HG03442 (cell line): ENCODE measurements around the gene TNNI3K.
"Not testable (repeated sequence)": the region's sequence is repeated elsewhere in the genome, so short reads cannot be mapped to it uniquely, and the experiment has no call there.

Source experiments
- ATAC-seq: cut with Tn5 transposase; IDR thresholded peaks from one replicate; pipeline ENCODE4 v1.9.1; 2021; ENCODE audit warnings: mild to moderate bottlenecking, moderate library complexity; ENCODE audit not compliant: unreplicated experiment

Gene TNNI3K

GRCh38 chr1:74235153-74235552, at the start of gene TNNI3K:
Gene TNNI3K, plus strand, starts transcription at chr1:74235387. Its CDS starts 65 bp downstream, at chr1:74235452.
- ATAC-seq: no peak

- ATAC-seq: no peak
Measured at GRCh38 chr1:74193908-74194307, 41.3 kb upstream of the TNNI3K start.

- ATAC-seq: no peak
Measured at GRCh38 chr1:74195339-74195738, 39.8 kb upstream of the TNNI3K start.

GRCh38 chr1:74197255-74197654, 37.9 kb upstream of the TNNI3K start:
- peak; percentile 21 for ATAC-seq

GRCh38 chr1:74197657-74198552, 37.3 kb upstream of the TNNI3K start, which contains the start of the genes FPGT and LRRIQ3:
Gene FPGT, plus strand, starts transcription at chr1:74198242. Its CDS starts 37 bp downstream, at chr1:74198279.
Gene LRRIQ3, minus strand, starts transcription at chr1:74198176. Its CDS starts 14,492 bp downstream, at chr1:74183684.
- peak; percentile 90 for ATAC-seq

GRCh38 chr1:74199504-74199903, 35.7 kb upstream of the TNNI3K start:
- no peak for ATAC-seq

GRCh38 chr1:74205266-74205665, 29.9 kb upstream of the TNNI3K start:
- no peak for ATAC-seq

GRCh38 chr1:74215229-74215628, 20.0 kb upstream of the TNNI3K start:
- no peak for ATAC-seq

- ATAC-seq: no peak
Measured at GRCh38 chr1:74222701-74223100, 12.5 kb upstream of the TNNI3K start.

GRCh38 chr1:74223453-74223852, 11.7 kb upstream of the TNNI3K start:
- ATAC-seq: no peak

GRCh38 chr1:74236440-74236839, 1.3 kb downstream of the TNNI3K start:
- ATAC-seq: no peak

- no peak for ATAC-seq
Measured at GRCh38 chr1:74237035-74237434, 1.8 kb downstream of the TNNI3K start.

- ATAC-seq: no peak
Measured at GRCh38 chr1:74237787-74238186, 2.6 kb downstream of the TNNI3K start.

GRCh38 chr1:74245168-74245772, 10.1 kb downstream of the TNNI3K start:
- no peak for ATAC-seq

- ATAC-seq: no peak
Measured at GRCh38 chr1:74246315-74246714, 11.1 kb downstream of the TNNI3K start.

- no peak for ATAC-seq
Measured at GRCh38 chr1:74247881-74248528, 12.8 kb downstream of the TNNI3K start.

- not testable (repeated sequence) for ATAC-seq
Measured at GRCh38 chr1:74253243-74253824, 18.1 kb downstream of the TNNI3K start.

GRCh38 chr1:74266001-74266400, 30.8 kb downstream of the TNNI3K start:
- no peak for ATAC-seq

GRCh38 chr1:74271503-74271902, 36.3 kb downstream of the TNNI3K start:
- no peak for ATAC-seq

GRCh38 chr1:74280642-74281396, 45.6 kb downstream of the TNNI3K start:
- ATAC-seq: no peak
